Measurements from ENCODE around the gene C1QTNF8. TPM values are rescaled to one million over a fixed set of nuclear protein-coding genes. Genes with fewer than 3 reads are reported as not detected.

Gene C1QTNF8
- total RNA-seq, 1 experiment from 2014 or later: not detected

DNA sequence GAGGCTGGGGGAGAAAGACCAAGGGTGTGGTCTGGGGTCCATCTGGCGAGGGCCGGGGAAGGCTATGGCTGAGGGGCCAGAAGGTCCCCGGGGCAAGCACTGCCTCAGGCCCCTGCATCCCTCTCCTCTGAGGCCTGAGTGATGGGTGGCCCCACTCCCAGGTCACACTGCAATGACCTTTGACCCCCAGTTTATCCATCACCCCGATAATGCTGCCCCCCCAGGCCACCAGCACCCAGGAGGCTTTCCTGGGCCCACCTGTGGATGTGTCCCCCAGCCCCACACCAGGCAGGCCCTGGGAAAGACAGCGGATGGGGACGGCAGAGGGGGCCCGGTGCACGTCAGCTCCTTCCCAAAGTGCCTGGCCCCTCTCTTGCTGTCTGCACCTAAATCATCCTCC is 34.3 kb upstream of the C1QTNF8 start:
- in situ Hi-C loops (cut with HindIII; ENCODE audit: low pct_unique_long_range_greater_than_20kb, low sequenced_read_pairs): no loop called here
- DNase-seq (ENCODE audit: low read depth, low spot score): no peak

DNA sequence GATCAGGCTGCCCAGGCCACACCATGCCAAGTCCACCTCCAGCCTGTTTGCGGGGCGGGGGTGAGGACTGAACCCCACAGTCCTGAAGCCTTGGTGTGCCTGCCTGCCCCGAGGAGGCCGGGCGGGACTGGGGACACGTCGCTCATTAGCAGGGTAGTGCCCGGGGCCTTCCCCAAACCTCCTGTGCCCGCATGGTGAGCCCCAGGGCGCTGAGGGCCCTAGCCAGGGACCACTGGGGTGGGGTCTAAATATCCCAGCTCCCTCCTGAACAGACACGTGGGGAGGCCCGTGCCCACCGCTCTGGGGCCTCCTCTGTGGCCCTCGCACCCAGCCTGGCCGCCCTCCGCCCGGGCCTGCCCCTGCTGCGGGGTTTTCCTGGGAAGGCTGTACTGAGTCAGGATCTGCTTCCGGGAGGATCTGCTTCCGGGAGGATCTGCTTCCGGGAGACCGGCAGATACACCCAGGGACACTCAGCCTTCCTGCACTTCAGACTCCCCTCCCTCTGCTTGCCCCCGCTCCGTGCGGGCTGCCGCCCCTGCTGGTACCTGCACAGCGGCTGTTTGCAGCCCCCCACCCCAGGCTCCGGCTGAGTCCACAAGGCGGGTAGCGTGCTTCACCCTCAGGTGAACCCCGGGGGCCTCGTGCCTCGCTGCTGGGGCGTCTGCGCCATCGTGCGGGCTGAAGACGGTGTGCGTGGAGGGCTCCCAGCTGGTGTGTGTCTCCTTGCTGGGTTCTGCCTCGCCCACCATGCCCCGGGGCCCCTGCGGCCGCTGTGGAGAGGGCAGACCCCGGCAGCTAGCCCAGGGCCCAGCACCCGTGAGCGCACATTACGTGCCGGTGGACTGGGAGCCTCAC is 33.3 kb upstream of the C1QTNF8 start:
- no peak for DNase-seq (ENCODE audit: low read depth, low spot score)
- in situ Hi-C loops (cut with HindIII; ENCODE audit: low pct_unique_long_range_greater_than_20kb, low sequenced_read_pairs): no loop called here

- in situ Hi-C loops (cut with HindIII; ENCODE audit: low pct_unique_long_range_greater_than_20kb, low sequenced_read_pairs): no loop called here
- DNase-seq (ENCODE audit: low read depth, low spot score): no peak
Observed at GRCh38 chr16:1127971-1128715, 32.1 kb upstream of the C1QTNF8 start.

- in situ Hi-C loops (cut with HindIII; ENCODE audit: low pct_unique_long_range_greater_than_20kb, low sequenced_read_pairs): no loop called here
Observed at GRCh38 chr16:1127101-1127500, 31.1 kb upstream of the C1QTNF8 start.

GRCh38 chr16:1126586-1126985 is 30.5 kb upstream of the C1QTNF8 start:
- in situ Hi-C loops (cut with HindIII; ENCODE audit: low pct_unique_long_range_greater_than_20kb, low sequenced_read_pairs): no loop called here
- DNase-seq (ENCODE audit: low read depth, low spot score): no peak

More at GRCh38 chr16:1127101-1127500, 31.1 kb upstream of the C1QTNF8 start:
- no peak for DNase-seq (ENCODE audit: low read depth, low spot score)

DNA sequence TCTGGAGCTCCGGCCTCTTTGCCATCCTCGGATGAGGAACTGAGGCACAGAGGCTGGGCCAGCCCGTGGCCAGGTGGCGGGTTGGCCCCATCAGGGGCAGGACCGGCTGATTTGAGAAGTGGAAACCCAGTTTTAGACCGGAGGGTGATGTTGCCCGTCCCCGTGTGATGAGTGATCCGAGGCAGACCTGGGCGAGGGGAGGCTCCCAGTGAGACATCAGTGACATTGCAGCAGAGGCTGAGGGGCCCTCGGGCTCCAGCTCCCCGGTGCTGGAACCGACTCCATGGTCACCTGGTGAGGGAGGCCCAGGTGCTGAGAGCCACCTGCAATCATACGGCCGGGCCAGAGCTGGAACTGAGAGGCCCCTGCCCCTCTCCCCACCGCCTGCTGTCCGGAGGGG is 30.0 kb upstream of the C1QTNF8 start:
- DNase-seq (ENCODE audit: low read depth, low spot score): no peak
- in situ Hi-C loops (cut with HindIII; ENCODE audit: low pct_unique_long_range_greater_than_20kb, low sequenced_read_pairs): no loop called here

- DNase-seq (ENCODE audit: low read depth, low spot score): no peak
- in situ Hi-C loops (cut with HindIII; ENCODE audit: low pct_unique_long_range_greater_than_20kb, low sequenced_read_pairs): no loop called here
Observed at GRCh38 chr16:1125471-1125870, 29.4 kb upstream of the C1QTNF8 start.

- in situ Hi-C loops (cut with HindIII; ENCODE audit: low pct_unique_long_range_greater_than_20kb, low sequenced_read_pairs): no loop called here
- no peak for DNase-seq (ENCODE audit: low read depth, low spot score)
Observed at GRCh38 chr16:1124795-1125194, 28.8 kb upstream of the C1QTNF8 start.

DNA sequence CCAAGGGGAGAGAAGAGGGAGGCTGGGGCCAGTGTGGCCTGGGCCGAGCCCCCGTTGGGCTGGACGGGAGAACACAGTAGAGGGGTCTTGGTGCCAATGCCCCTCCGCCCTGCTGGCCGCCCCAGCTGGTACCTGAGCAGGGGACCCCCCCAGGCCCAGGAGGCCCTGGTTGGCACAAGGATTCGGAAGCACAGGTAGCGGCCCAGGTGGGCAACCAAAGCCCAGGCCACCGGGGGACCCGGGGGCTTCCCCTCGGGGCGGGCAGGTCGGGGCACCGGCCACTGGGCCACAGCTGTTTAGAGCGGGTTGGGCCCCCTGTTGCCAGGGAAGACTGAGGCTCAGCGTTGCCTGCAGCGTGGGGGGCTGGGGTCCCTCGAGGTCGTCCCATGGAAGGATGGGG is 28.2 kb upstream of the C1QTNF8 start:
- no peak for DNase-seq (ENCODE audit: low read depth, low spot score)
- in situ Hi-C loops (cut with HindIII; ENCODE audit: low pct_unique_long_range_greater_than_20kb, low sequenced_read_pairs): no loop called here

DNA sequence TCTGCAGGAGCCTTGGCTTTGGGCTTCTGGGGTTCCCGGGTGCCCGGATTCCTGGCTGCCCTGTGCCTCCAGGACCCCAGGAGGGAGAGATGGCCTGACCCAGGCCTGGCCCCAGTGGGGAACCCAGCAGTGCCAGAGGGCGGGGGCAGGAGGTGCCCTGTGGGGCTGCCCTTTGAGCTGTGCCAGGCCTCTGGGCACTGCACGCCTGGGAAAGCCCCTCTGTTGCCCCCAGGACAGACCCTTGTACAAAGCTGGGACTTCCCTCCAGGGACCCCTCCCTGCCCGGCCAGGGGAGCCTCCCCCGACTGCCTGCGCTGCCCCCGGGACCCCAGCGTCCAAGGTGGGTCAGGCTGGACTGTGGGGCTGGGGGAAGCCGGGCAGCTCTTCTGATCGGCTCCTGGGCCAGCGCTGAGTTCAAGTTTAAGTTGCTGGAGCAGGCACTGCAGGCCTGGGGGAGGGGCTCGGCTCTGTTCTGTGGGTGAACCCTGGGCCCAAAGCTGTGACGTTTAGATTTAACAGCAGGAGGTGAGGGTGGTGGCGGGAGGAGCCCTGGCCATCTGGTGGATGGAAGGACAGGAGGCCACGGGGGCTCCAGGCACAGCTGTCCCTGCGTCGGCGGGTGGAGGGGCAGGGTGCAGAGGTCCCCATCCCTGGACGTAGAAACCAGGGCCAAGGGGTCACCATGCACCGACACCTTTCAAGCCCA is 27.6 kb upstream of the C1QTNF8 start:
- in situ Hi-C loops (cut with HindIII; ENCODE audit: low pct_unique_long_range_greater_than_20kb, low sequenced_read_pairs): no loop called here
- DNase-seq (ENCODE audit: low read depth, low spot score): no peak

DNA sequence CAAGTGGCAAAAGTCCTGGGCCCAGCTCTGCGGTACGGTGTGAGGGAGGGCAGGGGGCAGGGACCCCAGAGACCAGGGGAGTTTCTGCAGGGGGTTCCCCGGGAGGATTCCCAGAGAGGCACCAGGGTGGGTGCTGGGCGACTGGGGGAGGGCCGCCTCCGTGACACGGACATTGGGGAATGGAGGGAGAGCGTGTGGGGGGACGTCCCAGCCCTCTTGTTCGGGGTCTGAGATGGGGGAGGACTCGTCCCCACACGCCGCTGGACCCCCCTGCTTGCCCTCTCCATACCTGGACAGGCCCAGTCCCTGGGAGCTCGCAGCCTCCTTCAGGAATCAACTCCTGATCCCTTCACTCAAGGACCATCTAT is 26.3 kb upstream of the C1QTNF8 start:
- in situ Hi-C loops (cut with HindIII; ENCODE audit: low pct_unique_long_range_greater_than_20kb, low sequenced_read_pairs): no loop called here
- no peak for DNase-seq (ENCODE audit: low read depth, low spot score)

GRCh38 chr16:1121601-1122397 is 25.8 kb upstream of the C1QTNF8 start:
- in situ Hi-C loops (cut with HindIII; ENCODE audit: low pct_unique_long_range_greater_than_20kb, low sequenced_read_pairs): no loop called here
- DNase-seq (ENCODE audit: low read depth, low spot score): no peak

GRCh38 chr16:1121009-1121408 is 25.0 kb upstream of the C1QTNF8 start:
- in situ Hi-C loops (cut with HindIII; ENCODE audit: low pct_unique_long_range_greater_than_20kb, low sequenced_read_pairs): no loop called here
- DNase-seq (ENCODE audit: low read depth, low spot score): no peak

- DNase-seq (ENCODE audit: low read depth, low spot score): no peak
- in situ Hi-C loops (cut with HindIII; ENCODE audit: low pct_unique_long_range_greater_than_20kb, low sequenced_read_pairs): no loop called here
Observed at GRCh38 chr16:1120577-1120941, 24.5 kb upstream of the C1QTNF8 start.

DNA sequence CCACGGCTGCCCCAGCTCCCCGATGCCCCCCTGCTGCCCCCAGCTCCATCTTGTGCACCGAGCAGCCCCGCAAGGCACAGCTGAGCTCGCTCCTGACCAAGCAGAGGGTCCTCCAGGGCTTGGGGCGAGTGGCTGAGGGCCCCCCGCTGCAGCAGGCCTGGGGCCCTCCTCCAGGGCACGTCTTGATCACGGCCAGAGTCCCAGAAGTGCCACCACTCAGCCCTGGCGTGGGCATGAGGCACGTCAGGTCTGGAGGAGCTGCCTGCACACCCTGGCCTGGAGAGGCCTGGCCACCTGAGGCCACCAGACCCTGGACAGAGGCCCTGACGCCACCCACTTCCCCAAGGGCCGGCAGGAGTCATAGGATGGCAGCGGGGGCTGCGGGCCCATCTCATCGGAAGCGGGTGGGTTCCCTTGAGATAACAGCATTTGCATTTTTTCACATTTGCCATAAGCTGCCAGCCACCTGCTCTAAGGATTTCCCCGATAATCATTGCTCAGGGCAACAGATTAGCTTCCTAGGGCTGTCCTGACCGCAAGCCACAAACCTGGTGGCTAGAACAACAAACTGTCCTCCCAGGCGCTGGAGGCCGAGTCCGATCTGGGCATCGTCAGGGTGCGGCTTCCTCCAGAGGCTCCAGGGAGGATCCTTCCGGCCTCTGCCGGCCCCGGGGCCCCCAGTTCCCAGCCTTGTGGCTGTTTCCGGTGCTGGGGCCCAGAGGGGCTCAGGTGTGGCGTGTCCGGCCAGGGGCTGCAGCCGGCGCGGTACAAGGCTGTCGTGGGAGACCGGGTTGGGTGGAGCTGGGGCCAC is 23.9 kb upstream of the C1QTNF8 start:
- in situ Hi-C loops (cut with HindIII; ENCODE audit: low pct_unique_long_range_greater_than_20kb, low sequenced_read_pairs): no loop called here
- no peak for DNase-seq (ENCODE audit: low read depth, low spot score)

DNA sequence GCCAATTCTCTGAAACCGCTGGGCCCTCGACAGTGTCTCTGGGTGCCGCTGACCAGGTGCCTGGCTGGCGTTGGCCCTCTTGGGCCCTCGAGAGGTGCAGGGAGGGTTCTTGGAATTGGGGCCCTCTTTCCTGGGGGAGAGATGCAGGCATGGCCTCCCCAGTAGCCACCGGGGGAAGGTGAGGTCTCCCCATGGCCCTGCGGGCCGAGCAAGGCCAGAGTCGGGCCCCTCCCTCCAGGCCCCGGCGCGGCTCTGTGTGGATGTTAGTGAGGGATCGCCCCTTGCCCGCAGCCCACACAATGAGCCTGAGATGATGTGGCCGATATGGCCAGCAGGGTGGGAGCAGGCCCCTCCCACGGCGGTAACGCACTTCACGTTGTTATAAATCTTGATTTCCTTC is 23.1 kb upstream of the C1QTNF8 start:
- no peak for DNase-seq (ENCODE audit: low read depth, low spot score)
- in situ Hi-C loops (cut with HindIII; ENCODE audit: low pct_unique_long_range_greater_than_20kb, low sequenced_read_pairs): no loop called here

DNA sequence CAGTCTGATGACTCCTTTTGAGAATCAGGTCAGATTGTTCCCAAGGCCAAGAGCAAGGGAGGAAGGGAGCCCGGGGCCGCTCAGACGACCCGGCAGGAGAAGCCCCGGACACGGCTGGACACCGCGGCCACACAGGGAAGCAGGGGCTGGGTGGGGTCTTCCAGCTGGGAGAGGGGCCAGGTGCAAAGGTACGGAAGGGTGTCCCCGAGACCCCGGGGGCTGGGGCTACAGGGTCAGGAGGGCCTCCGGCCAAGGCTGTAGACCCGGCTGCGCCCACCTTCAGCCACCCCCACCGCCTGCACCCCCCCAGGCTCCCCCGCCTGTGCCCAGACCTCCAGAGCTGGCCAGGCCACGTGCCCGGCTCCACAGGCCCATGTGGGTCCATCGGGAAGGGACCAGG is 21.9 kb upstream of the C1QTNF8 start:
- DNase-seq (ENCODE audit: low read depth, low spot score): no peak
- in situ Hi-C loops (cut with HindIII; ENCODE audit: low pct_unique_long_range_greater_than_20kb, low sequenced_read_pairs): no loop called here

Measured in SK-MEL-5 (cell line).